Lung (tissue), 12 donors: ENCODE results near the gene GABRA1. TPM values are rescaled to one million over a fixed set of nuclear protein-coding genes. Genes with fewer than 3 reads are reported as not detected.

Experiments
- ATAC-seq: fragments of 200-7000 bp; cut with Tn5 transposase; one replicate; pipeline ENCODE4 v1.9.1; 2020; ENCODE audit warnings: moderate number of reproducible peaks; ENCODE audit not compliant: insufficient read depth, low FRiP score
- DNase-seq, 3 donors: peaks; one replicate each; pipeline ENCODE4 v3.0.0-alpha.2; 2013 to 2017
- H3K27ac ChIP-seq, 2 donors: one replicate each; pipeline ENCODE4 v1.5.1; 2013; ENCODE audit warnings: mild to moderate bottlenecking in 2 of 2, moderate library complexity in 2 of 2, control low read depth in 1 of 2, inconsistent platforms in 1 of 2, low read depth in 1 of 2, low read length in 1 of 2
- H3K27me3 ChIP-seq, 3 donors: one replicate each; pipeline ENCODE4 v1.5.1; 2013; ENCODE audit warnings: low read length in 2 of 3; ENCODE audit not compliant: control insufficient read depth in 3 of 3, insufficient read depth in 3 of 3
- H3K36me3 ChIP-seq, 4 donors: one replicate each; pipeline ENCODE4 v1.5.1; 2013; ENCODE audit warnings: low read length in 4 of 4, mild to moderate bottlenecking in 1 of 4, moderate library complexity in 1 of 4; ENCODE audit not compliant: control insufficient read depth in 4 of 4, insufficient read depth in 4 of 4
- H3K4me1 ChIP-seq, 5 donors: one replicate each; pipeline ENCODE4 v1.5.1; 2013; ENCODE audit warnings: low read length in 5 of 5, mild to moderate bottlenecking in 2 of 5, moderate library complexity in 1 of 5; ENCODE audit not compliant: control insufficient read depth in 5 of 5, insufficient read depth in 5 of 5
- H3K4me3 ChIP-seq: one replicate; pipeline ENCODE4 v1.5.1; 2013; ENCODE audit warnings: mild to moderate bottlenecking, control low read depth, moderate library complexity
- H3K9ac ChIP-seq, 2 donors: one replicate each; pipeline ENCODE4 v1.5.1; 2013; ENCODE audit warnings: low read length in 2 of 2, control low read depth in 1 of 2; ENCODE audit not compliant: insufficient read depth in 1 of 2
- H3K9me3 ChIP-seq, 4 donors: one replicate each; pipeline ENCODE4 v1.5.1; 2013; ENCODE audit warnings: low read length in 3 of 4, mild to moderate bottlenecking in 1 of 4, moderate library complexity in 1 of 4; ENCODE audit not compliant: control insufficient read depth in 4 of 4, insufficient read depth in 3 of 4
- whole genome bisulfite sequencing, 2 donors: extraction: QIAGEN DNeasy Blood & Tissue Kit; methylation state at CpG; one replicate each; pipeline ENCODE4 v1.1.7; 2013; 5-methylcytosine and 5-hydroxymethylcytosine counted together
- polyA plus RNA-seq, 2 donors: library from polyadenylated mRNA; stranded (reverse); fragments of 200-250 nt; gene quantifications; one replicate each; pipeline ENCODE4 v1.2.1, GENCODE V29; 2013
- total RNA-seq, 2 donors: library from RNA; depleted of rRNA in 1 of 2; stranded (reverse); fragments of >200 nt in 1 of 2; gene quantifications; one replicate each; pipeline ENCODE4 v1.2.1, GENCODE V29; 2014 to 2021
- TF ChIP-seq, protein P1 (sequence below): IDR thresholded peaks from 2 replicates; pipeline ENCODE4 v1.5.1; 2012; ENCODE audit warnings: mild to moderate bottlenecking; ENCODE audit errors: control extremely low read depth, extremely low read depth
- donor health status: control.
- donor health status: control.
- donor health status: Bipolar disorder and iron deficiency.
- donor health status: healthy.
- donor health status: DM: yes; HTN: yes; CAD: no.

The GABRA1 gene
- total and polyA plus RNA-seq, 4 donors: 0.20 TPM; not detected in 3

DNA sequence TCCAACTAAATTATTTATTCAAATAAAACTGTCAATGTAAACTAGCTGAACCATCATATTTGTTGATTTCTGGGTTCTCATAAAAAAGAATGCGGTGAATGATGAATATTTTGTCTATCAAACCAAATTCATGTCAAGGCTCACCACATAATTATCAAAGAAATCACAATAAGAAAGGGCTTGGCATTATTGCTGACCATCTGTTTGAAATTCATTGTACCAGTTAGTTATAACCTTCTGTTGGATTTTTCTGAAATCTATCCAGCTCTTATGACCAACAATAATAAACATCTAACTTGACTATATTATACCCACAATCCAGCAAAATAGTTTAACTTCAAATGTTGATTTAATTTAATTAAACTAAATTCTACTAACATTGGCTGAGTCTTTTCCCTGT is 53.1 kb downstream of the GABRA1 start:
- no peaks in the 10 kb centered on the region for H3K9me3 ChIP-seq
- TF ChIP-seq, protein P1, sequence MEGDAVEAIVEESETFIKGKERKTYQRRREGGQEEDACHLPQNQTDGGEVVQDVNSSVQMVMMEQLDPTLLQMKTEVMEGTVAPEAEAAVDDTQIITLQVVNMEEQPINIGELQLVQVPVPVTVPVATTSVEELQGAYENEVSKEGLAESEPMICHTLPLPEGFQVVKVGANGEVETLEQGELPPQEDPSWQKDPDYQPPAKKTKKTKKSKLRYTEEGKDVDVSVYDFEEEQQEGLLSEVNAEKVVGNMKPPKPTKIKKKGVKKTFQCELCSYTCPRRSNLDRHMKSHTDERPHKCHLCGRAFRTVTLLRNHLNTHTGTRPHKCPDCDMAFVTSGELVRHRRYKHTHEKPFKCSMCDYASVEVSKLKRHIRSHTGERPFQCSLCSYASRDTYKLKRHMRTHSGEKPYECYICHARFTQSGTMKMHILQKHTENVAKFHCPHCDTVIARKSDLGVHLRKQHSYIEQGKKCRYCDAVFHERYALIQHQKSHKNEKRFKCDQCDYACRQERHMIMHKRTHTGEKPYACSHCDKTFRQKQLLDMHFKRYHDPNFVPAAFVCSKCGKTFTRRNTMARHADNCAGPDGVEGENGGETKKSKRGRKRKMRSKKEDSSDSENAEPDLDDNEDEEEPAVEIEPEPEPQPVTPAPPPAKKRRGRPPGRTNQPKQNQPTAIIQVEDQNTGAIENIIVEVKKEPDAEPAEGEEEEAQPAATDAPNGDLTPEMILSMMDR: no peak
- no peaks in the 10 kb centered on the region for H3K36me3 ChIP-seq
- H3K4me3 ChIP-seq: no peak overlapping the region
- no peaks in the 10 kb centered on the region for H3K27me3 ChIP-seq
- ATAC-seq (no peak), DNase-seq (no peak)
- no peak overlapping the region for H3K27ac ChIP-seq
- H3K9ac ChIP-seq: no peak overlapping the region
- WGBS, 2 donors: 86 to 95% methylated on average over 1 of the region's 1 CpG
- H3K4me1 ChIP-seq: no peaks in the 10 kb centered on the region

DNA sequence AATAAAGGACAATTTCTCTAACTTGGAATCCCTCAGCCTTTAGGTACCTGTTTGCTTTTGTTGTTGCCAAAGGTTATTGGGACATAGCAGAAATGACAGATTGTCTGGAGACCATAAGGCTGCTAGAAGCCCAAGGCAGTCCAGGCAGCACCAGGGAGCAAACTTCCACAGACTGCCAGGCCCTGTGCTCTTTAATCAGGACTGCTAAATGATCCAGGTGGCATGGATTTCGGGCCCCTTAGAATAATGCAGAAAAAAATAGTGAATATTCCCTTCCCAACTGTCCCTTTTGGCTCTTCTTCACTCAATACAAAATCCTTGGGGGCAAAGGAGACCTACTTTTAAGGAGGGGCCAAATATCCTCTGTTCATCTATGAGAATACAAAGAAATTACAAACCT is 73.9 kb downstream of the GABRA1 start:
- TF ChIP-seq, protein P1: no peak
- WGBS, 2 donors: 51 to 77% methylated on average over 1 of the region's 1 CpG

DNA sequence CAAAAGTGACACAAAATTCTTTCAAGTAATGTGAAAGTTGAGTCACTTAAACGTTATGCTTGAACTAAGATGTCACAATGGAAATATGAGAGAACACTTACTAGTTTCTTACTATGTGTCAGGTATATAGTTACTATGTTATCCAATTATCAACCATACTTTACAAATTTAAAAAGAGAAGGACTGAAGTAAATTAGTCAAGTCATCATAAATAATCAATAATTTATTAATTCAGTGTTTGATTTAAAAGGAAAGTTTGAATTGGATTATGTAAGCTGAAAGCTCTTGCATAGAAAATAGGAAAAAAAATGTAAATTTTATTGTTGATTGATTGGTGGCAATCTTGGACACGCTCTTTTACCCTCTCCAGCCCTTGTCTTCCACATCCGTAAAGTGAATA is 76.3 kb downstream of the GABRA1 start:
- ATAC-seq (no peak), DNase-seq (no peak)
- WGBS, 2 donors: 82 to 87% methylated on average over 3 of the region's 3 CpGs
- no peaks in the 10 kb centered on the region for H3K36me3 ChIP-seq
- no peaks in the 10 kb centered on the region for H3K4me1 ChIP-seq
- no peak overlapping the region for H3K9ac ChIP-seq
- TF ChIP-seq, protein P1: no peak
- no peaks in the 10 kb centered on the region for H3K27me3 ChIP-seq
- no peak overlapping the region for H3K27ac ChIP-seq
- H3K4me3 ChIP-seq: no peak overlapping the region
- peaks cover 0 to 3% (median 0%) of the 10 kb centered on the region in 4 donors for H3K9me3 ChIP-seq

More for the DNA sequence above, 73.9 kb downstream of the GABRA1 start:
- H3K9me3 ChIP-seq: peaks cover 0 to 3% (median 0%) of the 10 kb centered on the region in 4 donors
- no peak for DNase-seq
- no peaks in the 10 kb centered on the region for H3K36me3 ChIP-seq
- no peaks in the 10 kb centered on the region for H3K27me3 ChIP-seq
- no peaks in the 10 kb centered on the region for H3K4me1 ChIP-seq
- H3K9ac ChIP-seq: no peak overlapping the region
- H3K27ac ChIP-seq: no peak overlapping the region
- ATAC-seq: no peak
- H3K4me3 ChIP-seq: no peak overlapping the region

DNA sequence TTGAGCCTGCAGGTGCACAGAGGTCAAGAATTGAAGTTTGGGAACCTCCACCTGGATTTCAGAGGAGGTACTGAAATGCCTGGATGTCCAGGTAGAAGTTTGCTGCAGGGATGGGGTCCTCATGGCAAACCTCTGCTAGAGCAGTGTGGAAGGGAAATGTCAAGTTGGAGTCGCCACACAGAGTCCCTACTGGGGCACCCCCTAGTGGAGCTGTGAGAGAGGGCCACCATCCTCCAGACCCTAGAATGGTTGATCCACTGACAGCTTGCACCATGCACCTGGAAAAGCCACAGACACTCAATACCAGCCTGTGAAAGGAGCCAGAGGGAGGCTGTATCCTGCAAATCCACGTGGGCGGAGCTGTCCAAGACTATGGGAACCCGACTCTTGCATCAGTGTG is 78.0 kb downstream of the GABRA1 start:
- WGBS, 2 donors: 79 to 85% methylated on average over 4 of the region's 4 CpGs
- DNase-seq: no peak
- no peak for ATAC-seq
- H3K36me3 ChIP-seq: no peaks in the 10 kb centered on the region
- H3K4me3 ChIP-seq: no peak overlapping the region
- H3K9ac ChIP-seq: no peak overlapping the region
- peaks cover 0 to 3% (median 0%) of the 10 kb centered on the region in 4 donors for H3K9me3 ChIP-seq
- H3K27me3 ChIP-seq: no peaks in the 10 kb centered on the region
- H3K27ac ChIP-seq: no peak overlapping the region
- TF ChIP-seq, protein P1: no peak
- no peaks in the 10 kb centered on the region for H3K4me1 ChIP-seq
